CD1c-positive myeloid dendritic cell (primary cell): Measurements from ENCODE around the gene ZSCAN22.
"Not testable (repeated sequence)": the region's sequence is repeated elsewhere in the genome, so short reads cannot be mapped to it uniquely, and the experiment has no call there.

ENCODE experiments used
- DNase-seq: peaks from one replicate; pipeline ENCODE4 v3.0.0-alpha.2; 2016; ENCODE audit errors: extremely low spot score

Gene ZSCAN22

GRCh38 chr19:58372311-58373133, 45.7 kb downstream of the ZSCAN22 start:
- DNase-seq, result no peak

- DNase-seq, result no peak
These were observed 47.4 kb downstream of the ZSCAN22 start for GRCh38 chr19:58374200-58374599.

- DNase-seq, result not testable (repeated sequence)
These were observed 49.9 kb downstream of the ZSCAN22 start for GRCh38 chr19:58376724-58377123.

- DNase-seq, result no peak
These were observed 52.5 kb downstream of the ZSCAN22 start for GRCh38 chr19:58379246-58379645.

- DNase-seq, result no peak
These were observed 53.4 kb downstream of the ZSCAN22 start for GRCh38 chr19:58380037-58380661.

- DNase-seq, result peak; percentile 100
These were observed 54.1 kb downstream of the ZSCAN22 start, which contains the start of gene ZNF837 for GRCh38 chr19:58380662-58381459. Gene ZNF837 (minus strand): TSS chr19:58381030. CDS start chr19:58369332, 11,698 bp downstream.

- no peak for DNase-seq
These were observed 54.8 kb downstream of the ZSCAN22 start for GRCh38 chr19:58381460-58382212.

- DNase-seq, result no peak
These were observed 56.3 kb downstream of the ZSCAN22 start for GRCh38 chr19:58382997-58383603.

GRCh38 chr19:58385313-58385890, 58.6 kb downstream of the ZSCAN22 start:
- DNase-seq, result no peak

- DNase-seq, result no peak
These were observed 59.2 kb downstream of the ZSCAN22 start for GRCh38 chr19:58385891-58386575.

- DNase-seq, result peak; percentile 99
These were observed 60.0 kb downstream of the ZSCAN22 start, which contains the start of gene RPS5 for GRCh38 chr19:58386576-58387337. Gene RPS5 (plus strand): TSS chr19:58387269. CDS start chr19:58388138, 869 bp downstream.

- no peak for DNase-seq
These were observed 60.8 kb downstream of the ZSCAN22 start for GRCh38 chr19:58387338-58388174.

- DNase-seq, result no peak
These were observed 61.4 kb downstream of the ZSCAN22 start for GRCh38 chr19:58388175-58388526.
